Ramos (cell line): ENCODE results near the gene HDGFL1.

Source experiments
- in situ Hi-C: fragments of 300-500 bp; cut with MboI; formaldehyde crosslinking; loops from one replicate; pipeline ENCODE4 v1.14.3; 2022; ENCODE audit warnings: low sequenced_read_pairs; ENCODE audit not compliant: unreplicated experiment

HDGFL1 gene

GRCh38 chr6:22569281-22570184 lies at the start of gene HDGFL1:
TSS of gene HDGFL1 (plus strand) at chr6:22569566. CDS start at chr6:22569576, 10 bp downstream.
- in situ Hi-C loops: no loop called here

DNA sequence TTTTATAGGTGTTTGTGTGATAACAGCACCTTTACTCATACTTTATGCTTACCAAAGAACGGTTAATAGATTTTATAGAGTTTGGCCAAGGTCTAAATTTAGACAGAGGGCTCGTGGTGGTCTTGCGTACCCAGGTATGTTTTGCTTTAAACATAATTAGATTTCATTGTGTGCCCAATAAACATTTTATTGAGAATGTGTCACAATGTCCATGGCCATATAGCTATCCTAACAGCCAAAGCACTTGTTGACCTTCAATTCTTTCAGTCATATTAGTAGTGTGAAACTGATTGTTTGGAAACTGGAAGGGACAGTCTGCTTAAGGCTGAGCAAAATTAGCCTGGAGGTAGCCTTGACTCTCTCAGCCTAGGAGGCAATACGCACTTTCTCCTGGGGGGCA lies 48.3 kb upstream of the HDGFL1 start:
- in situ Hi-C loops: no loop called here

GRCh38 chr6:22526736-22527135 lies 42.6 kb upstream of the HDGFL1 start:
- in situ Hi-C loops: no loop called here

DNA sequence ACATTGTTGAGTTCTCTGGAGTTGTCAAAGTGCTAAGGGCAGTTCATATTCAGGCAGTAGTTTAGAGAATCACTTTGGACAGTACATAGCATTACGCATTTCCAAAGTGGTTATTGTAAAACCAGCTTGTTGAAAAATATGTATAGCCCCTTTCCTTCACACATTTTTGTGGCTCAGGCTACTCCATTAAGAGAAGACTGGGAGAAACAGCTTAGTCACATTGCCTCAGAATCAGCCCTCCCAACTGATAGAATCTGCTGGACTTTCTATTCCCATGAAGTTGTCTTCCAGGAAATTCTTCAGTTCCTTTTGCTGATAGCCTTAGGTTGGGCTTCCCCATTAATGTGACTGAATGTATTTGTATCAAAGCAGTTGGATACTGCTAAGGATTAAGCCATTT lies 39.5 kb upstream of the HDGFL1 start:
- in situ Hi-C loops: no loop called here

- in situ Hi-C loops: no loop called here
Observed at GRCh38 chr6:22530506-22530905, 38.9 kb upstream of the HDGFL1 start.

DNA sequence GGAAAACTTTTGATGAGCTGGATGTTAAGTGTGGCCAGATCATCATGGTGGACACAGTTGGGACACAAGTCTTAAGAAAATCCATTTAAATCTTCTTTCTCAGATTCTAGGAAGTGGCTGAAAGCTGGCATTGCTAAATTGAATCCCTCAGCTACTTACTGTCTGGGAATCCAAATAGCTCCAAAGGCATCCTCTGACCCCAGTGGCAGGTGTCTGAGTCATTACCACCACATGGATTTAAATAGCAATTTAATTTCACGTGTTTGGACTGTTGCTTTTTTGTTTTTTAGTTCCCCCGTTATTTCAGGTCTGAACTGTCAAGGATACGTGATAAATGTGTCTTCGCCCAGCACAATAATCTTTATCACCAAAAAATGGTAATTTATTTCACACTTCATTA lies 33.2 kb upstream of the HDGFL1 start:
- in situ Hi-C loops: no loop called here

- in situ Hi-C loops: no loop called here
Observed at GRCh38 chr6:22544476-22544875, 24.9 kb upstream of the HDGFL1 start.

DNA sequence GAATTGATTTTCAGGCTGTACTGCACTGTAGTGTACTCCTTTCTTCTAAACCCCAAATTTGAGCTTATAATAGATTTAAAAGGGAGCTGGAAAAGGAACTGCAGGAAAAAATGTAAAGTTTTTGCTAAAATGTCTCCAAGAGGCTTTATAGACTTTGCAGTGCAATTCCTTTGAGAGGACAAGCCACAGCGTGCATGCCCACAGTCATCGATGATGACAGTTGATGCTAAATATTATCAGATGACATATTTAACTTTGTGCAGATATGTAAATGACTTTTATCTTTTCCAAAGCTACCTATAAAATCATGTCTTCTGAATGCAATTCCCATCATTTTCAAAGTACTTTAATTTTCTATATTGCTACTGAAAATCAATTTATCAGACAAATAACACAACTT lies 24.3 kb upstream of the HDGFL1 start:
- in situ Hi-C loops: no loop called here

GRCh38 chr6:22546236-22546635 lies 23.1 kb upstream of the HDGFL1 start:
- in situ Hi-C loops: no loop called here

GRCh38 chr6:22550971-22551670 lies 18.2 kb upstream of the HDGFL1 start:
- in situ Hi-C loops: no loop called here

GRCh38 chr6:22556266-22556665 lies 13.1 kb upstream of the HDGFL1 start:
- in situ Hi-C loops: no loop called here

GRCh38 chr6:22557007-22557406 lies 12.4 kb upstream of the HDGFL1 start:
- in situ Hi-C loops: no loop called here

DNA sequence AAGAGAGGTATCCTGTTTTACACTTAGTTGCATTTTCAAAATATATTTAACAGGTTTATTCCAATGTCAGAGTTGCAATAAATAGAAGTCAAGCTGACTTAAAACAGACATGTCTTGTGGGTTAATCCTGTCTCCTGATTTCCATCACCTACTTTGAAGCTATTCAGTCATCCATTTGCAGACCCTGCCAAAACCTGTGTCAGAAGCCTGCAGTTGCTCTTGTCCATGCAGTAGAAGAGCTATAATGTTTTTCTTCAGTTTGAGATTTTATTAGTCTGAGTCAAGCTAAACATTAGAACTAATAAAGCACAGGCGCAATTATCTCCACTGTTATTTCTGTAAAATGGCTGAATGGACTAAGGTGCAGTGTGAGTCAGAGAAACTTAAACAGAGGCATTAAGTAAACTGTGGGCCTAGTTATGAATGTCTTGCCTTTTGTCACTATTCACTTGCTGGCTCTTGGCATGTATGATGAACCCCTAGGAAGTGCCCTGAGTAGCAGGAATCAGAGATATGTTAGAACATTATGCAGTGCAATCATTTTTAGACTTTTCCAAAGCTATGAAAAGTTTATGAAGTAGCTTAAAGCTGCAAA lies 11.0 kb upstream of the HDGFL1 start:
- in situ Hi-C loops: no loop called here

GRCh38 chr6:22568854-22569253 lies 512 bp upstream of the HDGFL1 start:
- in situ Hi-C loops: no loop called here

- in situ Hi-C loops: no loop called here
Observed at GRCh38 chr6:22570185-22570551, 802 bp downstream of the HDGFL1 start.

DNA sequence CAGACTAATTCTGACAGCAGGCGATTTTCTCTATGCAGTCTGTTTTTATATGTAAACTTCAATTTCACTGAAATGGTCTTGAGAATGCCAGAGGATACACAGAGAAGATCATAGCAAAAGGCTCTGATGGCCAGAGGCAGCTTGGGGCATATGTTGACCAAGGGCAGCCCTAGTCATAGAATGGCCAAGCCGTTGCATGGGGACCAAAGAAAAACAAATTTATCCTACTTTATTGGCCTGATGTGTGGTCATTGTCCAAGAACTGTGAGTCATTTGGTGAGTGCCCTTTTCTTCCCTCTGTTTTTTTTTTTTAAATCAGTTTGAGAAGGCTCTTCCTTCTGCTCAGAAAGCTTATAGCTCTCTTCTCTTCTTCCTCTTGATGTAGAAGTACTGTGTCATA lies 5.8 kb downstream of the HDGFL1 start:
- in situ Hi-C loops: no loop called here

DNA sequence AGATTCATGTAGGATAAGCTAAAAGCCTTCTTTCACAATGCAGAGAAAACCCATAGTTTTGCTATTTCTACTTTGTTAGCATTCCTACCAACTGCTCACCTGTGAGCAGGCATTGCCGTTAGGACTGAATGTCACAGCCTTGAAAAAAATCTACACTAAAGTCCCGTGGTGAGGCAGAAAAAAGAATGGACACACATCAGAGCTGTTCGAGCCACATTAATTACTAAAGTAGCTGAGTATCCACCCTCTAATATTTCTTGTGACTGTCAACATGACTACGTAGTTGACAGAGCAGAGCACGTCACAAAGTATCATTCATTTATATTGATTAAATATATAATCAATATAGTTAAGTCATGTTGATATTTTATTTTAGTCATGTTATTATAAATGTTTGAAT lies 10.1 kb downstream of the HDGFL1 start:
- in situ Hi-C loops: no loop called here

GRCh38 chr6:22580337-22580736 lies 11.0 kb downstream of the HDGFL1 start:
- in situ Hi-C loops: no loop called here

GRCh38 chr6:22582417-22583205 lies 13.2 kb downstream of the HDGFL1 start:
- in situ Hi-C loops: no loop called here

DNA sequence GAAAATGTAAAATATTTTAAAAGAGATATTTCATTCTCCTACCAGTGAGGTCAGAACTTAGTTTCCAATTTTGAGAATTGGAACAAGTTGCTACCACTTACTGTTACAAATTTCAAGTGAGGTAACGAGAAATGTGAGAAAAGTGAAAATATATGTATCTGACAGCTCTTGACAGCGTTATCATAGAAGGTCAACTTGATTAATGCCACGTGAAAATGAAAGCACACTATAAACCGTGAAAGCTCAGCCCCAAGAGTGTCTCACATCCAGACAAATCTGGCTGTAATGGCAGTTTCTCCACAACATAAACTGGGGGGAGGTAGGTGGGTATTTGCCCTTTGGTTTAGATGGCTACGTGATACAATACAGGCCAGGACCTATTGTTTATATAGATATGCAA lies 13.9 kb downstream of the HDGFL1 start:
- in situ Hi-C loops: no loop called here
